ENCODE measurements around the gene CCNQ.

CCNQ gene

DNA sequence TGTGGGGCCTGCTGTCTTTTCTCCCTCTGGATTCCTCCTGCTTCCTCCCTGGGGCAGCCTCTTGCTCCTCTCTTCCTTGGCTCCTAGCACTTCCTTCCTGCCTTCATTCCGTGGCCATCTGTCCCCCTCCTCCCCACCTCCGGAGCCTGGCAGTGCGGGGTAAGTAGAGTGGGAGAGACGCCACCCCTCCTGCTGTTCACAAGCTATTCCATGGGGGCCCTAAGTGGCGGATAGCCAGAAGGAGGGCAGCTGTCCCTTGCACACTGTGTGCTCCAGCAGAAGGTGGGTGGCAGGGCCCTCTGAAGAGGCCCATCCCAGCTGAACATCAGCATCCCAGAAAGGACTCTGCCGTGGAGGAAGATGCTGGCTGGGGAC is 27.4 kb downstream of the CCNQ start:
- no peak for TF ChIP-seq MYC (IDR thresholded peaks at IDR 0.05; ENCODE audit: low read depth, low read length)
- TF ChIP-seq POLR2A (IDR thresholded peaks at IDR 0.05; ENCODE audit: extremely low read depth, insufficient read length) = no peak
- TF ChIP-seq, protein P1, sequence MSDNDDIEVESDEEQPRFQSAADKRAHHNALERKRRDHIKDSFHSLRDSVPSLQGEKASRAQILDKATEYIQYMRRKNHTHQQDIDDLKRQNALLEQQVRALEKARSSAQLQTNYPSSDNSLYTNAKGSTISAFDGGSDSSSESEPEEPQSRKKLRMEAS (IDR thresholded peaks at IDR 0.05; ENCODE audit: low read depth, low read length) = no peak
- TF ChIP-seq, protein P2, sequence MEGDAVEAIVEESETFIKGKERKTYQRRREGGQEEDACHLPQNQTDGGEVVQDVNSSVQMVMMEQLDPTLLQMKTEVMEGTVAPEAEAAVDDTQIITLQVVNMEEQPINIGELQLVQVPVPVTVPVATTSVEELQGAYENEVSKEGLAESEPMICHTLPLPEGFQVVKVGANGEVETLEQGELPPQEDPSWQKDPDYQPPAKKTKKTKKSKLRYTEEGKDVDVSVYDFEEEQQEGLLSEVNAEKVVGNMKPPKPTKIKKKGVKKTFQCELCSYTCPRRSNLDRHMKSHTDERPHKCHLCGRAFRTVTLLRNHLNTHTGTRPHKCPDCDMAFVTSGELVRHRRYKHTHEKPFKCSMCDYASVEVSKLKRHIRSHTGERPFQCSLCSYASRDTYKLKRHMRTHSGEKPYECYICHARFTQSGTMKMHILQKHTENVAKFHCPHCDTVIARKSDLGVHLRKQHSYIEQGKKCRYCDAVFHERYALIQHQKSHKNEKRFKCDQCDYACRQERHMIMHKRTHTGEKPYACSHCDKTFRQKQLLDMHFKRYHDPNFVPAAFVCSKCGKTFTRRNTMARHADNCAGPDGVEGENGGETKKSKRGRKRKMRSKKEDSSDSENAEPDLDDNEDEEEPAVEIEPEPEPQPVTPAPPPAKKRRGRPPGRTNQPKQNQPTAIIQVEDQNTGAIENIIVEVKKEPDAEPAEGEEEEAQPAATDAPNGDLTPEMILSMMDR (IDR thresholded peaks at IDR 0.05; ENCODE audit: low read depth, low read length) = no peak
- no peak overlapping the region for H3K4me3 ChIP-seq (ENCODE audit: low read depth, low read length)
- no peak for DNase-seq (ENCODE audit: low read depth)

GRCh38 chrX:153569475-153569874 is 29.5 kb downstream of the CCNQ start:
- peak; percentile 92 for DNase-seq (ENCODE audit: low read depth)
- TF ChIP-seq, protein P2 (IDR thresholded peaks at IDR 0.05; ENCODE audit: low read depth, low read length) = no peak
- TF ChIP-seq, protein P1 (IDR thresholded peaks at IDR 0.05; ENCODE audit: low read depth, low read length) = no peak
- TF ChIP-seq MYC (IDR thresholded peaks at IDR 0.05; ENCODE audit: low read depth, low read length) = no peak
- TF ChIP-seq POLR2A (IDR thresholded peaks at IDR 0.05; ENCODE audit: extremely low read depth, insufficient read length) = no peak
- no peak overlapping the region for H3K4me3 ChIP-seq (ENCODE audit: low read depth, low read length)

- no peak for TF ChIP-seq POLR2A (IDR thresholded peaks at IDR 0.05; ENCODE audit: extremely low read depth, insufficient read length)
- TF ChIP-seq, protein P1 (IDR thresholded peaks at IDR 0.05; ENCODE audit: low read depth, low read length) = no peak
- no peak for TF ChIP-seq MYC (IDR thresholded peaks at IDR 0.05; ENCODE audit: low read depth, low read length)
- TF ChIP-seq, protein P2 (IDR thresholded peaks at IDR 0.05; ENCODE audit: low read depth, low read length) = no peak
- no peak for DNase-seq (ENCODE audit: low read depth)
- no peak overlapping the region for H3K4me3 ChIP-seq (ENCODE audit: low read depth, low read length)
Measured at GRCh38 chrX:153568451-153569011, 30.4 kb downstream of the CCNQ start.

DNA sequence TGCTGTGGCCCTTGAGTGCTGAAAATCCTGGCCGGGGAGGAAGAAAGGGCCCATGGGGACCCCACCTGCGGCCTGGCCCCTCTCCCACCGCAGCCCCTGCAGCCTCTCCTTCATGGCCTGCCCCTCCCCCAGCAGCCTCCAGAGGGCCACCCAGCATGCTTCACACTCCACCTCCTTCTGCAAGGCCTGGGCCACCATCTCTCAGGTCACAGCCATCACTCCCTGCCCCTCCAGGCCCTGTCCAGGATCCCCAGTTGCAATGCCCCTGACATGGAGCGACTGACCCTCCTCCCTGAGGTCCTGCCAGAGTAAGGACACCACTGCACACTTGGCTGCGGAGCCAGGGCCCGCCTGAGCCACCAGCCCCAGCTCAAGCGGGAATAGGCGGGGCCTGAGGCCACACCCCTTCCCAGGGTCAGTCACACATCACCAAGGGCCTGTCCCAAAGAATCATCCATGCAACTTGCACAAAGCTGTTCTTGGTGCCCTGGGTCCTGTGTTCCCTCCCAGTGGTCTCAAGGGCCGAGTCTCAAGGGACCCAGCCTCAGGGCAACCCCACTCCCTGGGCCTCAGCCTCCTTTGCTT is 32.9 kb downstream of the CCNQ start:
- no peak for DNase-seq (ENCODE audit: low read depth)
- no peak overlapping the region for H3K4me3 ChIP-seq (ENCODE audit: low read depth, low read length)
- TF ChIP-seq, protein P2 (IDR thresholded peaks at IDR 0.05; ENCODE audit: low read depth, low read length) = no peak

- DNase-seq (ENCODE audit: low read depth) = peak; percentile 81
- no peak for TF ChIP-seq POLR2A (IDR thresholded peaks at IDR 0.05; ENCODE audit: extremely low read depth, insufficient read length)
- TF ChIP-seq, protein P1 (IDR thresholded peaks at IDR 0.05; ENCODE audit: low read depth, low read length) = no peak
- TF ChIP-seq MYC (IDR thresholded peaks at IDR 0.05; ENCODE audit: low read depth, low read length) = no peak
- TF ChIP-seq, protein P2 (IDR thresholded peaks at IDR 0.05; ENCODE audit: low read depth, low read length) = no peak
- no peak overlapping the region for H3K4me3 ChIP-seq (ENCODE audit: low read depth, low read length)
Measured at GRCh38 chrX:153564047-153564606, 34.8 kb downstream of the CCNQ start.

Measured in NB4 (cell line).